Neural cell (in vitro differentiated cells): ENCODE results near the gene ADAMTS17. TPM values are rescaled to one million over a fixed set of nuclear protein-coding genes. Genes with fewer than 3 reads are reported as not detected.

ENCODE experiments used
- H2AFZ ChIP-seq: fragments of 200-600, 300-800 bp; sonication (generic), shearing (Covaris generic); 2 replicates; pipeline ENCODE4 v1.6.0; 2014; ENCODE audit warnings: low read depth, mild to moderate bottlenecking, antibody characterized with exemption, low read length, moderate library complexity
- H3F3A ChIP-seq: fragments of 200-600 bp; shearing (Covaris generic); 2 replicates; pipeline ENCODE4 v1.6.1; 2016; ENCODE audit warnings: mild to moderate bottlenecking, moderate library complexity, mixed read lengths, antibody characterized with exemption, low read length; ENCODE audit not compliant: insufficient read depth, poor library complexity, severe bottlenecking
- H3K27ac ChIP-seq: fragments of 200-600, 300-800 bp; sonication (generic), shearing (Covaris generic); 2 replicates; pipeline ENCODE4 v1.5.1; 2014; ENCODE audit warnings: mild to moderate bottlenecking, low read length, moderate library complexity
- H3K27me3 ChIP-seq: fragments of 300-800, 200-600 bp; sonication (generic), shearing (Covaris generic); 2 replicates; pipeline ENCODE4 v1.6.0; 2014; ENCODE audit warnings: mild to moderate bottlenecking, low read depth, low read length, moderate library complexity; ENCODE audit not compliant: insufficient read depth
- H3K36me3 ChIP-seq: fragments of 300-800, 200-600 bp; sonication (generic), shearing (Covaris generic); 2 replicates; pipeline ENCODE4 v1.5.1; 2014; ENCODE audit warnings: mild to moderate bottlenecking, antibody characterized with exemption, low read length, moderate library complexity; ENCODE audit not compliant: insufficient read depth
- H3K4me2 ChIP-seq: fragments of 300-800, 200-600 bp; sonication (generic), shearing (Covaris generic); 2 replicates; pipeline ENCODE4 v1.6.0; 2014; ENCODE audit warnings: mild to moderate bottlenecking, low read length
- H3K4me3 ChIP-seq: fragments of 300-800, 200-600 bp; sonication (generic), shearing (Covaris generic); 2 replicates; pipeline ENCODE4 v1.5.1; 2014; ENCODE audit warnings: mild to moderate bottlenecking, low read length, moderate library complexity
- H3K79me2 ChIP-seq: fragments of 200-600 bp; shearing (Covaris generic); replicated peaks from 2 replicates; pipeline ENCODE4 v1.6.0; 2014; ENCODE audit warnings: mild to moderate bottlenecking, low read length, moderate library complexity; ENCODE audit not compliant: insufficient read depth
- H3K9ac ChIP-seq: fragments of 300-800, 200-600 bp; sonication (generic), shearing (Covaris generic); 2 replicates; pipeline ENCODE4 v1.6.1; 2016; ENCODE audit warnings: mild to moderate bottlenecking, low read length, mixed read lengths
- H3K9me2 ChIP-seq: fragments of 200-600 bp; shearing (Covaris generic); 2 replicates; pipeline ENCODE4 v1.6.1; 2016; ENCODE audit warnings: mild to moderate bottlenecking, low read length, mixed read lengths; ENCODE audit not compliant: insufficient read depth
- H3K9me3 ChIP-seq: fragments of 200-600, 300-800 bp; sonication (generic), shearing (Covaris generic); 2 replicates; pipeline ENCODE4 v1.6.1; 2016; ENCODE audit warnings: mild to moderate bottlenecking, mixed run types, low read length, moderate library complexity, mixed read lengths
- H4K20me1 ChIP-seq: fragments of 200-600 bp; shearing (Covaris generic); 2 replicates; pipeline ENCODE4 v1.6.1; 2016; ENCODE audit warnings: mild to moderate bottlenecking, mixed run types; ENCODE audit not compliant: insufficient read depth
- EP300 ChIP-seq: fragments of 450-650 bp; conservative IDR thresholded peaks from 2 replicates; pipeline ENCODE4 v1.6.1; 2014; ENCODE audit warnings: antibody characterized with exemption, mild to moderate bottlenecking, moderate library complexity; ENCODE audit not compliant: poor library complexity, severe bottlenecking
- EZH2 ChIP-seq: fragments of 200-600, 300-800 bp; shearing (Covaris generic), sonication (generic); IDR thresholded peaks from 2 replicates; pipeline ENCODE4 v1.6.1; 2014; ENCODE audit warnings: antibody characterized with exemption, low read length, borderline replicate concordance, mild to moderate bottlenecking; ENCODE audit not compliant: insufficient read depth, poor library complexity, severe bottlenecking
- MXI1 ChIP-seq: fragments of 450-650 bp; conservative IDR thresholded peaks from 2 replicates; pipeline ENCODE4 v1.6.1; 2014; ENCODE audit warnings: antibody characterized with exemption, mild to moderate bottlenecking; ENCODE audit not compliant: poor library complexity, severe bottlenecking
- POLR2AphosphoS5 ChIP-seq: IDR thresholded peaks from 2 replicates; pipeline ENCODE4 v1.6.1; 2012
- RAD21 ChIP-seq: fragments of 450-650 bp; conservative IDR thresholded peaks from 2 replicates; pipeline ENCODE4 v1.6.1; 2014; ENCODE audit warnings: antibody characterized with exemption, mild to moderate bottlenecking, moderate library complexity
- SMC3 ChIP-seq: fragments of 450-650 bp; conservative IDR thresholded peaks from 2 replicates; pipeline ENCODE4 v1.6.1; 2014; ENCODE audit warnings: antibody characterized with exemption, mild to moderate bottlenecking, moderate library complexity; ENCODE audit not compliant: poor library complexity
- TAF1 ChIP-seq: IDR thresholded peaks from 2 replicates; pipeline ENCODE4 v1.6.1; 2012; ENCODE audit warnings: low read depth
- polyA plus RNA-seq: library from polyadenylated mRNA; depleted of rRNA; stranded (reverse); fragments of >200 nt; gene quantifications from 2 replicates; pipeline ENCODE4 v1.2.3, GENCODE V29; 2014
- TF ChIP-seq, protein P1 (sequence below): IDR thresholded peaks from 2 replicates; pipeline ENCODE4 v1.6.1; 2012; ENCODE audit warnings: borderline replicate concordance
- TF ChIP-seq, protein P2 (sequence below): fragments of 450-650 bp; IDR thresholded peaks from 2 replicates; pipeline ENCODE4 v1.5.1; 2014; ENCODE audit warnings: antibody characterized with exemption, mild to moderate bottlenecking, moderate library complexity; ENCODE audit not compliant: poor library complexity, severe bottlenecking

ADAMTS17 gene
- polyA plus RNA-seq, 1 donor from 2014 or later: 0.04 TPM

DNA sequence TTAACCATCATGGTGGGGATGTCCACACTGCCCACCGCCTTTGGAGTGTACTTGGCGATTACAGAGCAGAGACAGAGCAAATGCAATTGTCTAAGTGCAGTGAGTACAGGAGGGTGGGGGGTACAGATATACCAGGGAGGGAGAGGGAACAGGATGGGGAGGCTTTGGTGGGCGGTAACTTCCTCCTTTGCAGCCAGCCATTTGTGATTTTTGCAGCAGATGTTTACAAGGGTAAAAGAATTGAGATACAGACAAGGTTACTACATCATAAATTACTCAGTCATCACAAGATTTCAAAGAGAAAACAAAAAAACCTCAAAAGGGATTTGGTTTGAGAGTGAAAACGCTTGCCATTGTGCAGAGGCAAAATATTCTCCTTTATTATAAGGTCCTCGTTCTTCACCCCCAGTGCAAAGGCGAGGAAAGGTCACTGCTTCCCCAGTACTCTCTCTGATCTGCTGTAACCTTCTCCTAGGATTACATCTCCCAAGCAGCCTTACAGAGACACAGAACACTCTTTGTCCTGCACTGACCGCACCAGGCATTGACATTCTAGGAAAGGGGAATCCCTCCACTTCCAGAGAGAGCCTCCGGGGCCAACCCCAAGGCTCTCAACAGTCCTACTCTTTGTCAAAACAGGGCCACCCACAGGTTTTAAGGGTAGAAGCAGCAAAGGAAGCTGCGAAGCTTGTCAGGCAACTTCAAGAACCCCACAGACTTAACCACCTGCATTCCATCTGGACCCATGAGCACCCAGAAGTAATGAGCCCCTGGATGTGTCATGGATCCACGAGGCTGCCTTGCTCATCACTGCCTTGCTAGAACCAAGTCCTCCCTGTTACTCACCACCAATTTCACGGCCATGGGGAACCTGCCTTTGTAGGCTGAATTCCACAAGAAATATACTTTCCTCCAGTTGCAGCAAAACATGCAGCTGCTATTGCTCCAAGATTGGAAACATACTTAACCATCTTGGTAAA lies 117.3 kb downstream of the ADAMTS17 start:
- Histone ChIP-seq H2AFZ (no peak overlapping the region), H4K20me1 (no peaks in the 10 kb centered on the region), H3K79me2 (no peaks in the 10 kb centered on the region), H3K36me3 (no peaks in the 10 kb centered on the region), H3K9ac (no peak overlapping the region), H3K4me2 (no peak overlapping the region), H3F3A (no peaks in the 10 kb centered on the region), H3K27ac (no peak overlapping the region), H3K9me2 (no peaks in the 10 kb centered on the region), H3K27me3 (no peaks in the 10 kb centered on the region), H3K9me3 (no peaks in the 10 kb centered on the region), H3K4me3 (no peak overlapping the region)
- TF ChIP-seq EZH2 (no peak), RAD21 (no peak), TAF1 (no peak), EP300 (no peak), POLR2AphosphoS5 (no peak), MXI1 (no peak), SMC3 (no peak)
- TF ChIP-seq, protein P1, sequence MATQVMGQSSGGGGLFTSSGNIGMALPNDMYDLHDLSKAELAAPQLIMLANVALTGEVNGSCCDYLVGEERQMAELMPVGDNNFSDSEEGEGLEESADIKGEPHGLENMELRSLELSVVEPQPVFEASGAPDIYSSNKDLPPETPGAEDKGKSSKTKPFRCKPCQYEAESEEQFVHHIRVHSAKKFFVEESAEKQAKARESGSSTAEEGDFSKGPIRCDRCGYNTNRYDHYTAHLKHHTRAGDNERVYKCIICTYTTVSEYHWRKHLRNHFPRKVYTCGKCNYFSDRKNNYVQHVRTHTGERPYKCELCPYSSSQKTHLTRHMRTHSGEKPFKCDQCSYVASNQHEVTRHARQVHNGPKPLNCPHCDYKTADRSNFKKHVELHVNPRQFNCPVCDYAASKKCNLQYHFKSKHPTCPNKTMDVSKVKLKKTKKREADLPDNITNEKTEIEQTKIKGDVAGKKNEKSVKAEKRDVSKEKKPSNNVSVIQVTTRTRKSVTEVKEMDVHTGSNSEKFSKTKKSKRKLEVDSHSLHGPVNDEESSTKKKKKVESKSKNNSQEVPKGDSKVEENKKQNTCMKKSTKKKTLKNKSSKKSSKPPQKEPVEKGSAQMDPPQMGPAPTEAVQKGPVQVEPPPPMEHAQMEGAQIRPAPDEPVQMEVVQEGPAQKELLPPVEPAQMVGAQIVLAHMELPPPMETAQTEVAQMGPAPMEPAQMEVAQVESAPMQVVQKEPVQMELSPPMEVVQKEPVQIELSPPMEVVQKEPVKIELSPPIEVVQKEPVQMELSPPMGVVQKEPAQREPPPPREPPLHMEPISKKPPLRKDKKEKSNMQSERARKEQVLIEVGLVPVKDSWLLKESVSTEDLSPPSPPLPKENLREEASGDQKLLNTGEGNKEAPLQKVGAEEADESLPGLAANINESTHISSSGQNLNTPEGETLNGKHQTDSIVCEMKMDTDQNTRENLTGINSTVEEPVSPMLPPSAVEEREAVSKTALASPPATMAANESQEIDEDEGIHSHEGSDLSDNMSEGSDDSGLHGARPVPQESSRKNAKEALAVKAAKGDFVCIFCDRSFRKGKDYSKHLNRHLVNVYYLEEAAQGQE: no peak
- TF ChIP-seq, protein P2, sequence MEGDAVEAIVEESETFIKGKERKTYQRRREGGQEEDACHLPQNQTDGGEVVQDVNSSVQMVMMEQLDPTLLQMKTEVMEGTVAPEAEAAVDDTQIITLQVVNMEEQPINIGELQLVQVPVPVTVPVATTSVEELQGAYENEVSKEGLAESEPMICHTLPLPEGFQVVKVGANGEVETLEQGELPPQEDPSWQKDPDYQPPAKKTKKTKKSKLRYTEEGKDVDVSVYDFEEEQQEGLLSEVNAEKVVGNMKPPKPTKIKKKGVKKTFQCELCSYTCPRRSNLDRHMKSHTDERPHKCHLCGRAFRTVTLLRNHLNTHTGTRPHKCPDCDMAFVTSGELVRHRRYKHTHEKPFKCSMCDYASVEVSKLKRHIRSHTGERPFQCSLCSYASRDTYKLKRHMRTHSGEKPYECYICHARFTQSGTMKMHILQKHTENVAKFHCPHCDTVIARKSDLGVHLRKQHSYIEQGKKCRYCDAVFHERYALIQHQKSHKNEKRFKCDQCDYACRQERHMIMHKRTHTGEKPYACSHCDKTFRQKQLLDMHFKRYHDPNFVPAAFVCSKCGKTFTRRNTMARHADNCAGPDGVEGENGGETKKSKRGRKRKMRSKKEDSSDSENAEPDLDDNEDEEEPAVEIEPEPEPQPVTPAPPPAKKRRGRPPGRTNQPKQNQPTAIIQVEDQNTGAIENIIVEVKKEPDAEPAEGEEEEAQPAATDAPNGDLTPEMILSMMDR: no peak

DNA sequence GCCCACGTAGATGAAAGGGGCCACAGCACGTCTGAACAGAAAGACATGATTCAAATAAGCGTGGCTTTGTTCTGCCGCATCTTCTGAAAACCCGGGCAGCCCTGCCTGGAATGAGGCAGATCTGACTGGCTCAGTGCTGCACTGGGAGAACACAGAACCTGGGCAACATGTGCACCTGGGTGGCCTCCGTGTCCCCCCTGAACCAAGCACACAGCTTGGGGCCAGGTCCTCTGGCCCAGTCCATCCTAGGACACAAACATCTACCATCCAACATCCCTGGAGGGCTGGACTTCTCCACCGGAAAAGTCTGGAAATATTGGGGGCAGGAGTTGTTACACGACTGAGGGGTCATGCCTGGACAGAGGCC lies 119.4 kb downstream of the ADAMTS17 start:
- Histone ChIP-seq H3K4me3 (no peak overlapping the region), H3K27me3 (no peaks in the 10 kb centered on the region), H3K27ac (no peak overlapping the region), H3K9me2 (no peaks in the 10 kb centered on the region), H3K4me2 (no peak overlapping the region), H2AFZ (no peak overlapping the region), H4K20me1 (no peaks in the 10 kb centered on the region), H3F3A (no peaks in the 10 kb centered on the region), H3K9ac (no peak overlapping the region), H3K9me3 (no peaks in the 10 kb centered on the region), H3K36me3 (no peaks in the 10 kb centered on the region), H3K79me2 (no peaks in the 10 kb centered on the region)
- TF ChIP-seq, protein P2: no peak
